Transverse colon (tissue), 4 donors: ENCODE results near the gene CDHR3.

ENCODE experiments used
- POLR2AphosphoS5 ChIP-seq, 3 donors: sonication (generic); formaldehyde crosslinking; IDR thresholded peaks; one replicate each; pipeline ENCODE4 v1.6.1; 2016; ENCODE audit warnings: antibody characterized with exemption in 3 of 3
- TF ChIP-seq, protein P1 (sequence below), 5 experiments: fragments of 200-600 bp in 3 of 5; fragments of 450-650 bp in 2 of 5; sonication (generic) in 3 of 5; IDR thresholded peaks; 1 replicate in 2 of 5; 2 replicates in 3 of 5; pipeline ENCODE4 v1.5.1; 2016 to 2017; ENCODE audit warnings: antibody characterized with exemption in 5 of 5, inconsistent platforms in 3 of 5, mild to moderate bottlenecking in 2 of 5, moderate library complexity in 1 of 5

DNA sequence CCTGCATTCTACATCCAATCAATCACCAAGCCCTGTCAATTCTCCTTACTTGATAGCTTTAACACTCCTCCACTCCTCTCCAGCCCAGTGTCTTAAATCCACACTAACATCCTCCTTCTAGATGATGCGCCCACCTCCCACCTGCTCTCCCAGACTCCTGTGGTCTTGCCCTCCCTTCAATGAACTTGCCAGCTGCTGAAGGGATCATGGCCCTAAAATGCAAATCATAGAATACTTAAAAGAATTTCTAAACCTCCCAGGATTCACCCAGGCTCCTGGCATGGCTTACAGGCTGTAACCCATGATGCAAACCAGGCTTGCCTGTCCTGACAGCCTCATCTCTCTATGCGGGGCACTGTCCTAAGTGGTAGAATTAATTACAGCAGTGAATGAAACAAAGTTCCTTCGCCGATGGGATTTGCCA is 105.5 kb downstream of the CDHR3 start:
- TF ChIP-seq, protein P1, sequence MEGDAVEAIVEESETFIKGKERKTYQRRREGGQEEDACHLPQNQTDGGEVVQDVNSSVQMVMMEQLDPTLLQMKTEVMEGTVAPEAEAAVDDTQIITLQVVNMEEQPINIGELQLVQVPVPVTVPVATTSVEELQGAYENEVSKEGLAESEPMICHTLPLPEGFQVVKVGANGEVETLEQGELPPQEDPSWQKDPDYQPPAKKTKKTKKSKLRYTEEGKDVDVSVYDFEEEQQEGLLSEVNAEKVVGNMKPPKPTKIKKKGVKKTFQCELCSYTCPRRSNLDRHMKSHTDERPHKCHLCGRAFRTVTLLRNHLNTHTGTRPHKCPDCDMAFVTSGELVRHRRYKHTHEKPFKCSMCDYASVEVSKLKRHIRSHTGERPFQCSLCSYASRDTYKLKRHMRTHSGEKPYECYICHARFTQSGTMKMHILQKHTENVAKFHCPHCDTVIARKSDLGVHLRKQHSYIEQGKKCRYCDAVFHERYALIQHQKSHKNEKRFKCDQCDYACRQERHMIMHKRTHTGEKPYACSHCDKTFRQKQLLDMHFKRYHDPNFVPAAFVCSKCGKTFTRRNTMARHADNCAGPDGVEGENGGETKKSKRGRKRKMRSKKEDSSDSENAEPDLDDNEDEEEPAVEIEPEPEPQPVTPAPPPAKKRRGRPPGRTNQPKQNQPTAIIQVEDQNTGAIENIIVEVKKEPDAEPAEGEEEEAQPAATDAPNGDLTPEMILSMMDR (IDR thresholded peaks at IDR 0.05) = no peak
- peak; percentile 9 to 82 (median 68) for TF ChIP-seq POLR2AphosphoS5 (IDR thresholded peaks at IDR 0.05)
